LNCaP clone FGC (cell line): ENCODE results near the gene CEBPZ.

Source experiments
- DNase-seq: peaks from one replicate; pipeline ENCODE4 v3.0.0-alpha.2; 2011; ENCODE audit warnings: low read depth
- H3K4me3 ChIP-seq: 2 replicates; pipeline ENCODE4 v1.5.1; 2011; ENCODE audit warnings: mild to moderate bottlenecking, low read depth, low read length, control low read depth
- CTCF ChIP-seq: IDR thresholded peaks from 2 replicates; pipeline ENCODE4 v1.5.1; 2012; ENCODE audit warnings: mild to moderate bottlenecking; ENCODE audit not compliant: control insufficient read depth, insufficient read depth; ENCODE audit errors: extremely low read depth

The CEBPZ gene

DNA sequence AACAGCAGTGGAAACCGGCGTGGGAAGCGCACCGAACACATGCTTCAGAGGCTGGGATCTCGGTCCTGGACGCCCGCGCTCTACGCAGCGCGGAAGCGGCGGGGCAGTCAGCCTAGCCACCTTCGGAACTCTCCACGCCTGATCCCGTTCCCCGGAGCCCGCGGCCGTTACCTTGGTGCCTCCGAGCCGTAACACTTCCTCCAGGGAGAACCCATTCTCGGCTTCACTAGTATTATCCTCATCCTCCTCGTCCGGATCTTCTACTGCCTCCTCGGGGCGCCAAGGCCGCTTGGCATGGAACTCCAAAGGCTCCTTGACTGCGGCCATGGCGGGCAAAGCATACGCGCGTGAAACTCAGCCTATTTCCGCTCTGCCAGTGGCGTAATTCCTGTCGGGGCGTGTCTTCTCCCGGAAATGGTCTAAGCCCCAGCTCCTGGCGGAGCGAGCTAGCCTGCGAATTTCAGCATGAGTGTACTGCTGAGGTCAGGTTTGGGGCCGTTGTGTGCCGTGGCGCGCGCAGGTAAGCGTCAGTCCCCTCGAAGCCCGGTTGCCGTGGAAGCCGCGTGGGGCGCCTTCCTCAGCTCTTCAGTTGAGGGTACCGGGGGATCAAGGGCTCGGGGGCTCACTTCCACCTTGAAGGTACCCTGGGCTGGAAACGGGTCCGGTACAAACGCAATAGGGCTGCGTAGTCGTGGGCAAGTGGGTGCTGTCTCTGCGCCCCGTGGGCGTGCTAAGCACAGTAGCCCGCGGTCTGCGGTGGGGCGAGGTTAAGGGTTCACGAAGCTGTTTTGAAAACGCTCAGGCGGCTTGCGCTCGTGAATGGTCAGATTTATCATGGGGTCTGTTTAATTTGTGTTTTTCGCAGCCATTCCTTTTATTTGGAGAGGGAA is at the start of gene CEBPZ, which contains the start of gene NDUFAF7:
CEBPZ (minus strand) TSS at position 356 of the 890 bp plus-strand sequence; CDS start at position 327, 29 bp downstream.
NDUFAF7 (plus strand) TSS at position 418 of the 890 bp plus-strand sequence; CDS start at position 466, 48 bp downstream.
- no peak for TF ChIP-seq CTCF
- H3K4me3 ChIP-seq, result peak within 1 kb of the TSS; percentile 75
- DNase-seq, result peak; percentile 78

DNA sequence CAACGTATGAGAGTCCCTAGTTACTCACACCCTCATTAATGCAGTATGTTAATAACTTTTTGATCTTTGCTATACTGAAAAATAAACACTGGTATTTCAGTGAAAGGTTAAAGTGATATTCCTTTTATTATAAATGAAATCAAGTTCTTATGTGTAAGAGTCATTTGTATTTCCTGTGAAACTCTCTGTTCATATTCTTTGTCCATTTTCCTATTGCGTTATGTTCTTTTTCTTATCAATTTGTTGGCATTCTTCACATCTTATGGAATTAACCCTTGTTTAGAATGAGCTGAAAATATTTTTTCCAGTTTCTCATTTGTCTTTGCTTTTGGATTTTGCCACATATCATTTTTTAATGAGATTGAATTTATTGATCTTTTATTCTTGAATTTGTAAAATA is 44.9 kb upstream of the CEBPZ start:
- H3K4me3 ChIP-seq, result no peak overlapping the region
- TF ChIP-seq CTCF, result no peak
- no peak for DNase-seq

- no peak overlapping the region for H3K4me3 ChIP-seq
- DNase-seq, result no peak
- TF ChIP-seq CTCF, result no peak
Observed at GRCh38 chr2:37274359-37274965, 43.1 kb upstream of the CEBPZ start.

DNA sequence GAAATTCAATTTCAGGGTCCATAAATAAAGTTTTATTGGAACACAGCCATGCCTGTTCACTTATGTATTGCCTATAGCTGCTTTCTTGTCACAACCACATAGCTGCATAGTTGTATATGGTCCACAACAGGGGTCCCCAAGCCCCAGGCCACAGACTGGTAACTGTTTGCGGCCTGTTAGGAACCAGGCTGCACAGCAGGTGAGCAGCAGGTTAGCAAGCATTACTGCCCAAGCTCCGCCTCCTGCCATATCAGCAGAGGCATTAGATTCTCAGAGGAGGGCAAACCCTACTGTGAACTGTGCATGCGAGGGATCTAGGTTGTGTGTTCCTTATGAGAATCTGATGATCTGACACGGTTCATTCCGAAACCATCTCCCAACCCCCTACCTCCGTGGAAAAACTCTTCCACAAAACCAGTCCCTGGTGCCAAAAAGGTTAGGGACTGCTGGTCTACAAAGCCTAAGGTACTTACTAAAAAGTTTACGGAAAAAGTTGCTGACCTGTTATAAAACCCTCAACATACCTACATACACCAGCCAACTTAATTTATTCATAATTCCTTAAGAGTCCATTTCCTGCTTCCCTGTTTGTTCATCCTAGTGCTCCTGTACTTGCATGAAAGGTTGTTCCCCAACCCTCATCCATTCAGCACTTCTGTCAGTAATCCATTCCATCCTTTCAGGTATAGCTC is 40.1 kb upstream of the CEBPZ start:
- no peak overlapping the region for H3K4me3 ChIP-seq
- DNase-seq, result no peak
- TF ChIP-seq CTCF, result no peak

GRCh38 chr2:37268111-37268510 is 36.7 kb upstream of the CEBPZ start:
- H3K4me3 ChIP-seq, result no peak overlapping the region
- DNase-seq, result no peak
- TF ChIP-seq CTCF, result no peak

GRCh38 chr2:37267685-37268084 is 36.3 kb upstream of the CEBPZ start:
- H3K4me3 ChIP-seq, result no peak overlapping the region

More at GRCh38 chr2:37267685-37268084, 36.3 kb upstream of the CEBPZ start:
- no peak for DNase-seq
- no peak for TF ChIP-seq CTCF
